Fibroblast of skin of left quadriceps (primary cell): Measurements from ENCODE around the gene USF2.
"Not testable (repeated sequence)": the region's sequence is repeated elsewhere in the genome, so short reads cannot be mapped to it uniquely, and the experiment has no call there.

Experiments used
- DNase-seq, 2 experiments: peaks; one replicate each; pipeline ENCODE4 v3.0.0-alpha.2; 2013; ENCODE audit warnings: low read depth in 2 of 2

The USF2 gene

DNA sequence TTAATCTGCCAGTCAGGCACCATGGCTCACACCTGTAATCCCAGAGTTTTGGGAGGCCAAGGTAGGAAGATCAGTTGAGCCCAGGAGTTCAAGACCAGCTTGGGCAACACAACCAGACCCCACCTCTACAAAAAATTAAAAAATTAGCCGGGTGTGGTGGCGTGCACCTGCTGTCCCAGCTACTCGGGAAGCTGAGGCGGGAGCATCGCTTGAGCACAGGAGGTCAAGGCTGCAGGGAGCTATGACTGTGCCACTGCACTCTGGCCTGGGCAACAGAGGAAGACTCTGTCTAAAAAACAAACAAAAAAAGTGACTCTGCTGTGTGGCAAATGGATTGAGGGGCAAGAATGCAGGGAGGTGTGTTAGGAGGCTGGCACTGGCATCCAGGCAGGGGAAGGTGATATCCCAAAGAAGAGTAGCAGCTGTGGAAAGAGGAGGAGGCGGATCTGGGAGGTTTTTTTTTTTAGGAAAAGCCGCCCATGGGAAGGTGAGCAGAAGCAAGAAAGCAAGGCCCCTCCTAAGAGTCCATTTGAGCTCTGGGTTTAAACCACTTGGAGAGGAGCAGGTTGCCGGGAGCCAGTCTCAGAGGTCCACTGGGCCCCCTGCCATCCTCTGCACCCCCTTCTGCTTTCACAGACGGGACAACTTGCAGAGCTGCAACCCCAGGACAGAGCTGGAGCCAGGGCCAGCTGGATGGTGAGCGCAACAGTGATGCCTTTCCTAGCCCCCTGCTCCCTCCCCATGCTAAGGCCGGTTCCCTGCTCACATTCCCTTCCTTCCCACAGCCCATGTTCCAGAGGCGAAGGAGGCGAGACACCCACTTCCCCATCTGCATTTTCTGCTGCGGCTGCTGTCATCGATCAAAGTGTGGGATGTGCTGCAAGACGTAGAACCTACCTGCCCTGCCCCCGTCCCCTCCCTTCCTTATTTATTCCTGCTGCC lies 15.7 kb downstream of the USF2 start:
- no peak for DNase-seq

DNA sequence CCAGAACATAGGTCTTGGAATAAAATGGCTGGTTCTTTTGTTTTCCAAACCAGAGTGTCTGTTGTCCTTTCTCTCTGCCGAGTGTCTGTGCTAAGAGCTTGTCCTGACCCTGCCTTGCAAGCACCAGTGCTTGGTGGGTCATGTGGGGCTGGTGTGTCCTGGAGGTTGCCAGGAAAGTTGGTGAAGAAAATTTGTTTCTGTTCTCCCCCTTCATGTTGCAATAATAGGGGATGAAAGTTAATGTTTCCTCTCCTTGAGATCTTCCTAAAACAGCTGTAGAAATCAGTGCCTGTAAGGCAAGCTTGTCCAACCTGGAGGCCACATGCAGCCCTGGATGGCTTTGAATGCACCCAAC lies 16.3 kb downstream of the USF2 start:
- DNase-seq, result no peak

DNA sequence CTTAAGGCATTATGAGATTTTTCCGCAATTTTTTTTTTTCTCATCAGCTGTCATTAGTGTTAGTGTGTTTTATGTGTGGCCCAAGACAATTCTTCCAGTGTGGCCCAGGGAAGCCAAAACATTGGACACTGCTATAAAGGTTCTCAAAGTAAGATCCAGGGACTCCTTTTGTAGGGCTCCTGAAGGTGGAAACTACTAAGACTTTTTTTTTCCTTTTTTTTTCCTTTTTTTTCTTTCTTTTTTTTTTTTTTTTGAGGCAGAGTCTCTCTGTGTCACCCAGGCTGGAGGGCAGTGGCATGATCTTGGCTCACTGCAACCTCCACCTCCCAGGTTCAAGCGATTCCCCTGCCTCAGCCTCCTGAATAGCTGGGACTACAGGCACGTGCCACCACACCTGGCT lies 16.7 kb downstream of the USF2 start:
- not testable (repeated sequence) for DNase-seq

DNA sequence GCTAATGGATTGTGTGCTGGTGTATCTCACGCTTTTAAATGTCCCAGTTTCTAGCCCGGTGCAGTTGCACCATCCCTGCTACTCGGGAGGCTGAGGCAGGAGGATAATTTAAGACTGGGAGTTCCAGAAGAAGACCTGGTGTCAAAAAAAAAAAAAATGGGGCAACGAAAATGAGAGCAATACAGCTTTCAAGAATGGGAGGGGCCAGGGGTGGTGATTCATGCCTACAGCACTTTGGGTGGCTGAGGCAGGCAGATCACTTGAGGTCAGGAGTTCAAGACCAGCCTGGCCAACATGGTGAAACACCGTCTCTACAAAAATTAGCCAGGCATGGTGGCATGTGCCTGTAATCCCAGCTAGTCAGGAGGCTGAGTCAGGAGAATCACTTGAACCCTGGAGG lies 17.3 kb downstream of the USF2 start:
- DNase-seq, result not testable (repeated sequence)

DNA sequence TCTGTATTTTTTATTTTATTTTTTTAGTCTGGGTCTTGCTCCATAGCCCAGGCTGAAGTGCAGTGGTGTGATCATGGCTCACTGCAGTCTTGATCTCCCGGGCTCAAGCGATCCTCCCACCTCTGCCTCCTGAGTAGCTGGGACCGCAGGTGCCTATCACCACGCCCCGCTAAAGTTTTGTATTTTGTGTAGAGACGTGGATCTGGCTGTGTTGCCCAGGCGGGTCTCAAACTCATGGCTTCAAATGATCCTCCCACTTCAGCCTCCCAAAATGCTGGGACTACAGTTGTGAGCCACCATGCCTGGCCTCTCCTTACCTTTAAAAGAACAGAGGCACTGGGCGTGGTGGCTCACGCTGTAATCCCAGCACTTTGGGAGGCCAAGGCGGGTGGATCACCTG lies 19.0 kb downstream of the USF2 start:
- no peak for DNase-seq

DNA sequence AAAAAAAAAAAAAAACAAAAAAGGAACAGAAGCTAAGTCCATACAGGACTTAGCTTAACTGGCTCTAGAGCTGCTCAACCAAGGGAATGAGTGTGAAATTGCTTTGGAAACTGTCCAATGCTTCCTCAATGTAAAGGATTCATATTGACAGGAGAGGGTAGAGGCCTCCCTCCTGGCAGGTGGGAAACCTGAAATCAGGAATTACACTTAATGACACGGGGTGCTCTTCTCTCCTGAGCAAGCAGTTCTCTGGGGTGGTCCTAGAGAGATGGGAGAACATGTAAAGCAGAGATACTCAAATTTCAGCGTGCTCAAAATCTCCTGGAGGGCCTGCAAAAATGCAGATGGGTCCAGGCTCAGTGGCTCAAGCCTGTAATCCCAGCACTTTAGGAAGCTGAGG lies 19.6 kb downstream of the USF2 start:
- DNase-seq, result no peak

DNA sequence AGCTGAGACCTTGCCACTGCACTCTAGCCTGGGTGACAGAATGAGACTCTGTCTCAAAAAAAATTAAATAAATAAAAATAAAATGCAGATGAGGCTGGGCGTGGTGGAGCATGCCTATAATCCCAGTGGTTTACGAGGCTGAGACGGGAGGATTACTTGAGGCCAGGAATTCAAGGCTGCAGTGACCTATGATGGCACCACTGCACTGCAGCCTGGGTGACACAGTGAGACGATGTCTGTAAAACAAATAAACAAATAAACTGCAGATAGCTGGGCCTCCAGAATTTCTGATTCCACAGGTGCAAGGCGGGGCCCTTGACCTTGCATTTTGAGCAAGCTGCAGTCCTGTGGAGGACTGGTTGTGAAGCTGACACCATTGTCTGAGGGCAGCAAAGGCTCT lies 20.1 kb downstream of the USF2 start:
- DNase-seq, result no peak

DNA sequence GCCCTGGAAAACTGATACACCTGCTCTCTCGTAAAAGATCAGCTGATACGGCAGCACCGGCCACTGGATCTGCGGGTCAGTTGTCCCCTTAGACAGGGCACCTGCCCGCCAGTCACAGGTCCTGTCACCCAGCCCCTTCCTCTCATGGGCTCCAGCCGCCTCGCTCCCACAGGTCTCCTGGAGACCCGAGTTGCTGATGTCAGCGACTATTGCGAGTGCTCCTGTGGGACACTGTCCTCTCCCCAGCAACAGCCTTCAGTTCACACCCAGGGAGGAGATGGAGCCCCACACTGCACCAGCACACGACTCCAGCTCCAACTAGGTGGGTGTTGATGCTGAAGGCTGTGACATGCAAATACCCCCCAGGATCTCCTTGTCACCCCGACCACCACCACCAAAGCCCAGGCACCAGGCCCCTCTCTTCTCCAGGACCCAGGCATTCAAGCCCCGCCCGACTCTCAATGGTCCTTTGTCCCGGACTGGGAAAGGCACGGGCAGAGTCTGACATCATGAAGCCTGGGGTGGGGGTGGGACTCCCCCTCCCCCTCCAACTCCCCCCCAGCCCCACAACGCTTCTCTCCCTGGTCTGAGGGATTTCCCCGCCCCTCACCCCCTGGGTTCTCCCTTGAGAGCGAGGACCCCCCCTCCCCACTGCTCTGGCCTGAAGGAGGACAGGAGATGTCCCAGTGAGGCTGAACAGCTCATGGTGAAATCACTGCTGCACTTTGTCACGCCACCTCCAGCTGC lies 21.8 kb downstream of the USF2 start:
- DNase-seq, result no peak

DNA sequence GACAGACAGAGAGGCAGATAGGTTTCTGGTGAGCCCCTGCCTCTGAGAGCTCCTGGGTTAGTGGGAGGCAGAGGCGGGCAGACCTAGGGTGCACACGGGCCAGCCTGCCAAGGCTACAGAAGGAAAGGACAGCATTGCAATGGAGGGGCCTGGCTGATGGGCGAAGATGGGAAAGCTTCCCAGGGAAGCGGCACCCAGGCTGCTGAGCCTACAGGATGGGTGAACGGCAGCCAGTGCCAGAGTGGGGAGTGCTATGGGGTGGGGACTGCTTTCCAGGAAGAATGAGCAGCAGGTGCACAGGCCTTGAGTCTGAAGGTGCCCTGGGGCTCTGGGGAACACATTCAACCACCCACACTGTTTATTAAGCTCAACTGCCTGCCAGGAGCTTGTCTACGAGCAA lies 22.5 kb downstream of the USF2 start:
- no peak for DNase-seq

DNA sequence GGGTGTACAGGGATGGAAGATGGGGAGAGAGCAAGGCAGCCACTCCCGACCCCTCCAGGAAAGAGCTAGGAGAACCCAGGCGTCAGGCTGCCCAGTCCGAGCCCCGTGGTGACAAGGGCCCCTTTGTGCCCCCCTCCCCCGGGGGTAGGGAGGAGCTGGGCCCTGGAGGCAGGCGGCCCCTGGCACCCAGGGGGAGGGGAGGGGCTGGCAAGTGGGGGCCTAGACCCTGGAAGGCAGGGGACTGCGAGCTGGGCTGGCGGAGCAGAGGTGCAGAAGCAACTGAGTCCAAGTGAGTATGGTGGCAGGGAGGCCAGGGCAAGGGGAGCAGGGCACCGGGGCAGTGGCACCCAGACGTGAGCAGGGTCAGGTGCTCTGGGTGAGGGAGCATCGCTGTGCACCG lies 23.2 kb downstream of the USF2 start, which contains the start of gene MAG:
MAG (plus strand) TSS at position 246 of the 400 bp plus-strand sequence. CDS start 3,248 bp downstream, outside the sequence.
- DNase-seq, result no peak

DNA sequence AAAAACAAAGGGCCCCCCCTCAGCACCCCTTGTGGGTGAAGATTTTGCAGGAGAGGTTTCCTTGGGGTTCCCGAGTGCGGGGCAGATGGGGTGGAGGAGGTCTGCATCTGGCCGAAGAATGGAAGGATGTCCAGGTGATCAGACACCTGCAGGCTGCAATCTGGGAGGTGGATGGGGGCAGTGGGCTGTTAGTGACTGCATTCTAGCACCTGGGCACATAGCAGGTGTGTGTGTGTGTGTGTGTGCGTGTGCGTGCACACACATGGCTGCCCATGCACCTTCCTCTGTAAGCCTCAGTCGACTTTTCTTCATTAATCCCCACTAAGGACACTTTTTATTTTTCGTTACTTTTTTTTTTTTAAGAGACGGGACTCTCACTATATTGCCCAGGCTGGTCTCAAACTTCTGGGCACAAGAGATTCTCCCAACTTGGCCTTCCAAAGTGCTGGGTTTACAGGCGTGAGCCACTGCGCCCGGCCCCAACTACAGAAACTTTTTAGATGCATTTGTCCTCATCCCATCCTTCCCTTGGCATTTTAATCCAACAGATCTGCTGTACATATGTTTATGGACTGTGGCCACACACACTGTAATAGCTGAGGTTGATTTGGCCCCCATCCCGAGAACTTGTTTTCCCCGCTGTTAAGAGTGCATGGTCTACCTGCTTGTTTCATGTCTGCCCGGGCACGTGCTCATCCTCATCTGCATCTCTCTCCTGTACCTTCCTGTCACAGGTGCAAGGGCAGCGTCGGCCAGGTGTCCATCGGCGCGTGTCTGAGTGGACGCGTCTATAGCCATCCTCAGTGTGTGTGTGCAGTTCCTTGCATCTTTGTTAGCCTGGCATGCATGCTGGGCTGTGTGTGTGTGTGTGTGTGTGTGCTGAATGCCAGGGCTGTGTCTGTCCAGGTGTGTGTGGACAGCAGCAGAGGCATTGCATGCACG lies 23.9 kb downstream of the USF2 start:
- no peak for DNase-seq

DNA sequence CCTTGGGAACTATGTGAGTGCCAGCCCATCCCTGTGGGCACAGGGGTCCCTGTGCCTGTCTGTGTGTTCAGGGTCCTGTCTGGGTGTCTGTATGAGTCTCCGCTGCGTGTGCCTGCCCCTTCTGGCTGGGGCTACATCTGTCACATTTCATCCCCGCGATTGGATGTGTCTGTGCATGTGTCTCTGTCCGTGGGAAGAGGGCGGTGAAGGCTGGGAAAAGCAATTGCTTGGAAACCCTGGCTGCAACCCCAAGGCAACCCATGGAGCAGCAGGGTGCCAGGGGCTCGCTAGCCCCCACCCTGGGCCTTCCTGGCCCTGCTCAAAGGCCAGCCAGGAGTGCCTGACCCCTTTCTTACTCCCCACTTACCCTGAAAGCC lies 24.6 kb downstream of the USF2 start:
- no peak for DNase-seq

DNA sequence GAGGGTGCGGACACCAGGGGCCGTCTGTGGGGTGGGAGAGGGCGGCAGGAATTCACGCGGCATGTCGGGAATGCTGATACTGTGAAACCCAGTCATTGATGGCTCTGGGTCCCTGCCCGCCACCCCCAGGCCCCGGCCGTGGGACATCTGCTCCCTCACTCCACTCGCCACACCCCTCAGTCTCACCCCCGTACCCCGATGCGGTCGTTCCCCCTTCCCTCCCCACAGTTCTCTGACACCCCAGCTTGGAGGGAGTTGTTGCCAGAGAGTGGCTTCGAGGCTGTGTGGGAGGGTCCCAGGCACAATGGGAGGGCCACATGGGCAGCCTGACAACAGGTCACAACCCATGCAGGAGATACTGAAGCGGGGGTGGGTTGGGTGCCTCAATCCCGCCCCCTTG lies 25.0 kb downstream of the USF2 start:
- no peak for DNase-seq

DNA sequence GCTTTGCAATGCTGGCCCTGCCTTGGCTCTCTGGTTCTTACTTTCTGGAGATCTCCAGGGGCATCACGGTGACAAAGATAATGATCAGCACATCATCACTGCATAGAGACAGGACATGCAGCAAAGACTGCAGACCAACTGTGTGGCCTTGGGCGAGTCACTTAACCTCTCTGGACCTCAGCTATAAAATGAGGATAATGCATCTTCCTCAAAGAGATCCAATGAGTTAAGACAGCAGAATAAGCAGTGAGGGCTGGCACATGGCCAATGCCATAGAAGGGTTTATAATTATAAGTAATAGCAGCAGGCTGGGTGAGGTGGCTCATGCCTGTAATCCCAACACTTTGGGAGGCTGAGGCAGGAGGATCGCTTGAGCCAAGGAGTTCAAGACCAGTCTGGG lies 25.6 kb downstream of the USF2 start:
- no peak for DNase-seq

DNA sequence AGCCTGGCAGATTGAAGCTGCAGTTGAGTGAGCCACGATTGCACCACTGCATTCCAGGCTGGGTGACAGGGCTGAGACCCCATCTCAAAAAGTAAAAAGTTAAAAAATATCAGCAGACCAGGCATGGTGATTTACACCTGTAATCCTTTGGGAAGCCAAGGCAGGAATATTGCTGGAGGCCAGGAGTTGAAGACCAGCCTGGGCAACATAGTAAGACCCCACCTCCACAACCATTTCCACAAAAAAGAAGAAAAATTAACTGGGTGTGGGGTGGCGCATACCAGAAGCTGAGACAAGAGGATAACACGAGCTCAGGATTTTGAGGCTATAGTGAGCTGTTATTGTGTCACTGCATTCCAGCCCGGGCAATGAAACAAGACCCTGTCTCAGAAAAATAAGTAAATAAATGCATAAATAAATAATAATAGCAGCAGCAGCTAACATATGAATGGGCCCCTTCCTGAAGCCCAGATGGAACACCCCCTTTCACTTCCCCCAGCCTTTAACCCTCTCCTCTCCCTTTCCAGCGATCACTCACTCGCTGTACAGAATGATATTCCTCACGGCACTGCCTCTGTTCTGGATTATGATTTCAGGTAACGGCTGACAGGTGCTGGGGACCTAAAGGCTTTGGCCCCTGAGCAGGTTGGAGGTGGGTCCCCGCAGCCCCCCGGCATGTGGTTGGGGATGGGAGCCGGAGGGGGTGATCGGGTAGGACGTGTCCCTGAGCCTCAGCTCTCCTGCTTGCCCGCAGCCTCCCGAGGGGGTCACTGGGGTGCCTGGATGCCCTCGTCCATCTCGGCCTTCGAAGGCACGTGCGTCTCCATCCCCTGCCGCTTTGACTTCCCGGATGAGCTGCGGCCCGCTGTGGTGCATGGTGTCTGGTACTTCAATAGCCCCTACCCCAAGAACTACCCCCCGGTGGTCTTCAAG lies 26.4 kb downstream of the USF2 start:
- no peak for DNase-seq

DNA sequence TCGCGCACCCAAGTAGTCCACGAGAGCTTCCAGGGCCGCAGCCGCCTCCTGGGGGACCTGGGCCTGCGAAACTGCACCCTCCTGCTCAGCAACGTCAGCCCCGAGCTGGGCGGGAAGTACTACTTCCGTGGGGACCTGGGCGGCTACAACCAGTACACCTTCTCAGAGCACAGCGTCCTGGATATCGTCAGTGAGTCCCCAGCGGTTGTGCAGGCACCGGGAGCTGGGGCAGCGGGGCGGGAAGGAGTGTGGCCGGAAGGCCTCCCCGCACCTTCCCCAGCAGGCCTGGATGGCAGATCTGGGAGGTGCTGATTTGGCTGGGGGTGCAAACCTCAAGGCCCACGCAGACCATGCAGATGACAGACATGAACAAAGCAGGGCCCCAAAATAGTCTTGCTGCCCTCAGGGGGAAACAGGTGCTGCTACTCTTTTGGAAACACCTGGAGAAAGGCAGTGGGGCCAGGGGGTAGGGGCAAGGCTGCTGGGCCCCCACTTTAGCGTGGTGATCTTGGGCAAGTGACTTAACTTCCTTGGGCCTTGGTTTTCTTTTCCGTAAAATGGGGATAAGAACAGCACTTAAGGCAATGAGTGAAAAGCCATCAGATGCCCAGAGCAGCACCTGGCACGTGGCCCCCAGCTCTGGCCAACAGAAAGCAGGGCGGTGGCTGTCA lies 27.2 kb downstream of the USF2 start:
- DNase-seq, result no peak

DNA sequence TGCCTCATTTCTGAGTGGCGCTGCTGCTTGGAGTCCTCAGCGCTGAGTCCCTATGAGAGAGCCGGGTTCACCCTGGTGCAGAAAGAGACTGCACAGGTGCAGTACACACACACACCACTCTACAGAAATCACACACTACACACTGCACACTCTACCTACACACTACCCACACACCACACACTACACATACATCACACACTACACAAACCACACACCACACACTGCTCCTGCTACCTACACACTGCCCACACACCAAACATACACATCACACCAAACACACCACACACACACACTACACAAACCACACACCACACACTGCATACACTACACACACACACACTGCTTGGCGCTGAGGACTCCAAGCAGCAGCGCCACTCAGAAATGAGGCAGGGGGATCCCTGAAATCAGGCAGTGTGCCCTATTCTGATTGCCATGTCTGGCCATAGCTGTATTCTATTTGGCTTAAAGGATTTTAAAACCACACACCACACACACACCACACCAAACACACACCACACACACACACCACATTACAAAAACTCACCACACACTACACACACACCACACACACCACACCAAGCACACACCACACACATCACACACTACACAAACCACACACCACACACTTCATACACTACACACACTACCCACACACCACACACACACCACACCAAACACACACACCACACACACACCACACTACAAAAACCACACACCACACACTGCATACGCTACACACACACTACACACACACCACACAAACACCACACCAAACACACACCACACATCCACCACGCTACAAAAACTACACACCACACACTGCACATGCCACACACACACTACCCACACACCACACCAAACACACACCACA lies 28.1 kb downstream of the USF2 start:
- no peak for DNase-seq

DNA sequence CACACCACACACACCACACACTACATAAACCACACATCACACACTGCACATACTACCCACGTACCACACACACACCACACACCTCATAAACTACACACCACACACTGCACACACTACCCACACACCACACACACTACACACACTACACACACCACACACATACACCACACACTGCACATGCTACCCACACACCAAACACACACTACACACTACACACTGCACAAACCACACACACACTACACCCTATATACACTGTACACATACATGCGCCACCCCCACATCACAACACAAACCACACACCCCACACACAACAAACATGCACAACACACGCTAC lies 28.7 kb downstream of the USF2 start:
- no peak for DNase-seq

DNA sequence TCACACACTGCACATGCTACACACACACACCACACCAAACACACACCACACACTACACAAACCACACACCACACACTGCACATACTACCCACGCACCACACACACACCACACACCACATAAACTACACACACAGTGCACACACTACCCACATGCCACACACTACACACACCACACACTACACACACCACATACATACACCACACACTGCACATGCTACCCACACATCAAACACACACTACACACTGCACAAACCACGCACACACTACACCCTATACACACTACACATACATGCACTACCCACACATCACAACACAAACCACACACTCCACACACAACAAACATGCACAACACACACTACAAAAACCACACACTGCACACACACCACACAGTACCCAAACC lies 29.2 kb downstream of the USF2 start:
- no peak for DNase-seq
